RCC 7860 (cell line): ENCODE data around the gene KLRG1.

Experiments used
- DNase-seq: peaks from one replicate; pipeline ENCODE4 v3.0.0-alpha.2; 2015; ENCODE audit warnings: low spot score
- FAIRE-seq: peaks from 2 replicates; lab custom pipeline; 2012; peaks lifted over from hg19 to GRCh38; lab: Jason Lieb, UNC

KLRG1 gene

GRCh38 chr12:8989413-8989812, at the start of gene KLRG1:
TSS of gene KLRG1 (plus strand) at chr12:8989546. CDS start at chr12:8989636, 90 bp downstream.
- DNase-seq (no peak), FAIRE-seq (no peak)

- FAIRE-seq: no peak
- no peak for DNase-seq
Observed at GRCh38 chr12:8941691-8942478, 47.5 kb upstream of the KLRG1 start.

- FAIRE-seq (no peak), DNase-seq (no peak)
Observed at GRCh38 chr12:8943565-8944186, 45.7 kb upstream of the KLRG1 start.

- DNase-seq: no peak
- FAIRE-seq: no peak
Observed at GRCh38 chr12:8946733-8947132, 42.6 kb upstream of the KLRG1 start.

GRCh38 chr12:8947737-8948136, 41.6 kb upstream of the KLRG1 start:
- DNase-seq: no peak
- no peak for FAIRE-seq

- DNase-seq (no peak), FAIRE-seq (no peak)
Observed at GRCh38 chr12:8948701-8949341, 40.5 kb upstream of the KLRG1 start.

GRCh38 chr12:8949342-8950220, 39.8 kb upstream of the KLRG1 start, which contains the start of gene M6PR:
TSS of gene M6PR (minus strand) at chr12:8949645. CDS start at chr12:8946404, 3,241 bp downstream.
- peak; percentile 82 for FAIRE-seq
- peak; percentile 86 for DNase-seq

GRCh38 chr12:8950221-8950527, 39.2 kb upstream of the KLRG1 start:
- DNase-seq (no peak), FAIRE-seq (no peak)

- FAIRE-seq: no peak
- DNase-seq: no peak
Observed at GRCh38 chr12:8950702-8951478, 38.5 kb upstream of the KLRG1 start.

- DNase-seq: no peak
- no peak for FAIRE-seq
Observed at GRCh38 chr12:8951744-8952143, 37.6 kb upstream of the KLRG1 start.

- FAIRE-seq: no peak
Observed at GRCh38 chr12:8953773-8954402, 35.5 kb upstream of the KLRG1 start.

GRCh38 chr12:8956073-8956472, 33.3 kb upstream of the KLRG1 start:
- DNase-seq (no peak), FAIRE-seq (no peak)

More at GRCh38 chr12:8953773-8954402, 35.5 kb upstream of the KLRG1 start:
- no peak for DNase-seq

- no peak for DNase-seq
- FAIRE-seq: no peak
Observed at GRCh38 chr12:8956772-8957171, 32.6 kb upstream of the KLRG1 start.

- no peak for DNase-seq
- FAIRE-seq: no peak
Observed at GRCh38 chr12:8957561-8957960, 31.8 kb upstream of the KLRG1 start.

GRCh38 chr12:8958066-8958465, 31.3 kb upstream of the KLRG1 start:
- no peak for FAIRE-seq
- no peak for DNase-seq

- DNase-seq (no peak), FAIRE-seq (no peak)
Observed at GRCh38 chr12:8960176-8960575, 29.2 kb upstream of the KLRG1 start.

- DNase-seq (no peak), FAIRE-seq (no peak)
Observed at GRCh38 chr12:8968761-8969160, 20.6 kb upstream of the KLRG1 start.

- DNase-seq (no peak), FAIRE-seq (no peak)
Observed at GRCh38 chr12:8969861-8970411, 19.4 kb upstream of the KLRG1 start.

- DNase-seq: no peak
Observed at GRCh38 chr12:8970432-8970831, 18.9 kb upstream of the KLRG1 start.

More at GRCh38 chr12:8970432-8970831, 18.9 kb upstream of the KLRG1 start:
- FAIRE-seq: no peak
